A549 (cell line): ENCODE results near the gene KCNK15.

Source experiments
- JUN ChIP-seq, 2 experiments: fragments of >200 bp; sonication (Bioruptor Twin); formaldehyde crosslinking; IDR thresholded peaks; 2 replicates in 1 of 2; 3 replicates in 1 of 2; pipeline ENCODE4 v1.6.1; 2016 to 2017
- KDM5A ChIP-seq: fragments of 200-600 bp; sonication (generic); IDR thresholded peaks from 2 replicates; pipeline ENCODE4 v1.6.1; 2016; ENCODE audit warnings: antibody characterized with exemption, mild to moderate bottlenecking
- NFE2L2 ChIP-seq: fragments of 150-350 bp; conservative IDR thresholded peaks from 2 replicates; pipeline ENCODE4 v1.6.1; 2014; ENCODE audit warnings: low read length
- RAD21 ChIP-seq, 2 experiments: fragments of >200 bp in 1 of 2; sonication (Bioruptor Twin) in 1 of 2; formaldehyde crosslinking in 1 of 2; IDR thresholded peaks in 1 of 2; conservative IDR thresholded peaks in 1 of 2; 2 replicates in 1 of 2; 3 replicates in 1 of 2; pipeline ENCODE4 v1.6.1; 2012 to 2018; ENCODE audit warnings: inconsistent platforms in 1 of 2
- TF ChIP-seq, protein P1 (sequence below): fragments of >200 bp; sonication (Bioruptor Twin); formaldehyde crosslinking; IDR thresholded peaks from 3 replicates; pipeline ENCODE4 v1.5.1; 2016
- TF ChIP-seq, protein P2 (sequence below): fragments of 200-600 bp; sonication (generic); IDR thresholded peaks from 2 replicates; pipeline ENCODE4 v1.6.1; 2016; ENCODE audit warnings: antibody characterized with exemption, mild to moderate bottlenecking, moderate library complexity

DNA sequence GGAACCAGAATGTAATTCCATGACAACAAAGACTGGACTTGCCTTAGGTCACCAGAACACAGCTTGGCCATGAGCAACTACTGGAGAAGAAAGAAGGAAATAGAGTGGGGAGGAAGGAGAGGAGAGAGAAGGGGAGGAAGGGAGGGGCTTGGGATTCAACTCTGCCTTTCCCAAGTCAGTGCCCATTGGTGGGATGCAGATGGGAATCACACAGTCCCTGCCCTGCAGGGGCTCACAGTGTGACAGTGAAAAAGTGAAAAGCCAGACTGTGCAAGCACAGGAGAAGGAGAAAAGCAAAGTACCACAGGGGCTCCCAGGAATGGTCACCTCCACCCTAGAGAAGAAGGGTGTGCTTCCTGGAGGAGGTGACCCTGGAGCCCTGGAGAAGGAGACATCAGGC lies 50.6 kb downstream of the KCNK15 start:
- TF ChIP-seq, protein P1, sequence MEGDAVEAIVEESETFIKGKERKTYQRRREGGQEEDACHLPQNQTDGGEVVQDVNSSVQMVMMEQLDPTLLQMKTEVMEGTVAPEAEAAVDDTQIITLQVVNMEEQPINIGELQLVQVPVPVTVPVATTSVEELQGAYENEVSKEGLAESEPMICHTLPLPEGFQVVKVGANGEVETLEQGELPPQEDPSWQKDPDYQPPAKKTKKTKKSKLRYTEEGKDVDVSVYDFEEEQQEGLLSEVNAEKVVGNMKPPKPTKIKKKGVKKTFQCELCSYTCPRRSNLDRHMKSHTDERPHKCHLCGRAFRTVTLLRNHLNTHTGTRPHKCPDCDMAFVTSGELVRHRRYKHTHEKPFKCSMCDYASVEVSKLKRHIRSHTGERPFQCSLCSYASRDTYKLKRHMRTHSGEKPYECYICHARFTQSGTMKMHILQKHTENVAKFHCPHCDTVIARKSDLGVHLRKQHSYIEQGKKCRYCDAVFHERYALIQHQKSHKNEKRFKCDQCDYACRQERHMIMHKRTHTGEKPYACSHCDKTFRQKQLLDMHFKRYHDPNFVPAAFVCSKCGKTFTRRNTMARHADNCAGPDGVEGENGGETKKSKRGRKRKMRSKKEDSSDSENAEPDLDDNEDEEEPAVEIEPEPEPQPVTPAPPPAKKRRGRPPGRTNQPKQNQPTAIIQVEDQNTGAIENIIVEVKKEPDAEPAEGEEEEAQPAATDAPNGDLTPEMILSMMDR = no peak
- TF ChIP-seq, protein P2, sequence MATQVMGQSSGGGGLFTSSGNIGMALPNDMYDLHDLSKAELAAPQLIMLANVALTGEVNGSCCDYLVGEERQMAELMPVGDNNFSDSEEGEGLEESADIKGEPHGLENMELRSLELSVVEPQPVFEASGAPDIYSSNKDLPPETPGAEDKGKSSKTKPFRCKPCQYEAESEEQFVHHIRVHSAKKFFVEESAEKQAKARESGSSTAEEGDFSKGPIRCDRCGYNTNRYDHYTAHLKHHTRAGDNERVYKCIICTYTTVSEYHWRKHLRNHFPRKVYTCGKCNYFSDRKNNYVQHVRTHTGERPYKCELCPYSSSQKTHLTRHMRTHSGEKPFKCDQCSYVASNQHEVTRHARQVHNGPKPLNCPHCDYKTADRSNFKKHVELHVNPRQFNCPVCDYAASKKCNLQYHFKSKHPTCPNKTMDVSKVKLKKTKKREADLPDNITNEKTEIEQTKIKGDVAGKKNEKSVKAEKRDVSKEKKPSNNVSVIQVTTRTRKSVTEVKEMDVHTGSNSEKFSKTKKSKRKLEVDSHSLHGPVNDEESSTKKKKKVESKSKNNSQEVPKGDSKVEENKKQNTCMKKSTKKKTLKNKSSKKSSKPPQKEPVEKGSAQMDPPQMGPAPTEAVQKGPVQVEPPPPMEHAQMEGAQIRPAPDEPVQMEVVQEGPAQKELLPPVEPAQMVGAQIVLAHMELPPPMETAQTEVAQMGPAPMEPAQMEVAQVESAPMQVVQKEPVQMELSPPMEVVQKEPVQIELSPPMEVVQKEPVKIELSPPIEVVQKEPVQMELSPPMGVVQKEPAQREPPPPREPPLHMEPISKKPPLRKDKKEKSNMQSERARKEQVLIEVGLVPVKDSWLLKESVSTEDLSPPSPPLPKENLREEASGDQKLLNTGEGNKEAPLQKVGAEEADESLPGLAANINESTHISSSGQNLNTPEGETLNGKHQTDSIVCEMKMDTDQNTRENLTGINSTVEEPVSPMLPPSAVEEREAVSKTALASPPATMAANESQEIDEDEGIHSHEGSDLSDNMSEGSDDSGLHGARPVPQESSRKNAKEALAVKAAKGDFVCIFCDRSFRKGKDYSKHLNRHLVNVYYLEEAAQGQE = no peak
- TF ChIP-seq JUN (IDR thresholded peaks at IDR 0.05) = no peak
- no peak for TF ChIP-seq KDM5A
- no peak for TF ChIP-seq NFE2L2
- TF ChIP-seq RAD21 (conservative IDR thresholded peaks at IDR 0.05 in 1 of 2, IDR thresholded peaks at IDR 0.05 in 1 of 2) = no peak
